Transverse colon (tissue), 4 donors: ENCODE measurements around the gene TET3. TPM values are rescaled to one million over a fixed set of nuclear protein-coding genes. Genes with fewer than 3 reads are reported as not detected.

ENCODE experiments used
- DNase-seq: peaks from one replicate; pipeline ENCODE4 v3.0.0-alpha.2; 2019
- H3K27ac ChIP-seq, 4 donors: fragments of 200-600 bp; sonication (generic); 2 replicates each; pipeline ENCODE4 v1.5.1; 2016 to 2018; ENCODE audit warnings: inconsistent platforms in 4 of 4
- H3K27me3 ChIP-seq: fragments of 200-600 bp; sonication (generic); 2 replicates; pipeline ENCODE4 v1.5.1; 2017; ENCODE audit warnings: inconsistent platforms
- H3K36me3 ChIP-seq, 4 donors: fragments of 200-600 bp; sonication (generic); 2 replicates each; pipeline ENCODE4 v1.5.1; 2017 to 2019; ENCODE audit warnings: inconsistent platforms in 4 of 4
- H3K4me1 ChIP-seq, 4 donors: fragments of 200-600 bp; sonication (generic); 2 replicates each; pipeline ENCODE4 v1.5.1; 2017 to 2020; ENCODE audit warnings: inconsistent platforms in 4 of 4
- H3K4me3 ChIP-seq, 4 donors: fragments of 200-600 bp; sonication (generic); 1 replicate in 1 of 4; 2 replicates in 3 of 4; pipeline versions ENCODE4 v1.5.1 to v1.6.1; 2017 to 2019; ENCODE audit warnings: inconsistent platforms in 4 of 4
- H3K9me3 ChIP-seq, 2 donors: fragments of 200-600 bp; sonication (generic); 2 replicates each; pipeline ENCODE4 v1.5.1; 2017 to 2019; ENCODE audit warnings: inconsistent platforms in 2 of 2
- CTCF ChIP-seq, 5 experiments: fragments of 200-600 bp in 3 of 5; fragments of 450-650 bp in 2 of 5; sonication (generic) in 3 of 5; IDR thresholded peaks; 1 replicate in 2 of 5; 2 replicates in 3 of 5; pipeline ENCODE4 v1.5.1; 2016 to 2017; ENCODE audit warnings: antibody characterized with exemption in 5 of 5, inconsistent platforms in 3 of 5, mild to moderate bottlenecking in 2 of 5, moderate library complexity in 1 of 5
- EP300 ChIP-seq: sonication (generic); formaldehyde crosslinking; IDR thresholded peaks from one replicate; pipeline ENCODE4 v1.6.1; 2017; ENCODE audit warnings: antibody characterized with exemption, low read depth
- POLR2A ChIP-seq: fragments of 450-650 bp; IDR thresholded peaks from one replicate; pipeline ENCODE4 v1.6.1; 2016; ENCODE audit warnings: antibody characterized with exemption, mild to moderate bottlenecking, moderate library complexity
- POLR2AphosphoS5 ChIP-seq, 3 donors: sonication (generic); formaldehyde crosslinking; IDR thresholded peaks; one replicate each; pipeline ENCODE4 v1.6.1; 2016; ENCODE audit warnings: antibody characterized with exemption in 3 of 3
- WGBS, 2 donors: methylation state at CpG; one replicate each; pipeline ENCODE4 v1.1.5; 2018; ENCODE audit warnings: low coverage in 1 of 2; 5-methylcytosine and 5-hydroxymethylcytosine counted together
- in situ Hi-C, 4 donors: fragments of 200-750 bp; cut with MboI; loops; one replicate each; pipeline versions ENCODE4 v1.15.0 to v1.15.1; 2017; ENCODE audit warnings: low sequenced_read_pairs in 3 of 4, low pct_ligation_motif_present in 1 of 4, low pct_unique_long_range_greater_than_20kb in 1 of 4
- intact Hi-C: fragments of 100-400 bp; cut with DNase I; formaldehyde crosslinking; loops from one replicate; pipeline ENCODE4 v1.15.1; 2023; ENCODE audit warnings: low total_unique reads
- total RNA-seq, 4 donors: library from RNA; depleted of rRNA; stranded (reverse); fragments of >200 nt; gene quantifications; one replicate each; pipeline ENCODE4 v1.1.0, GENCODE V29; 2016

Gene TET3
- total RNA-seq, 4 donors from 2014 or later: 20.2 to 26.9 (median 22.5) TPM

- Histone ChIP-seq H3K4me3 (peak overlapping the region; percentile 34 to 73 (median 60)), H3K27me3 (no peaks in the 10 kb centered on the region), H3K4me1 (peaks cover 27 to 85% (median 79%) of the 10 kb centered on the region in 4 donors), H3K9me3 (no peaks in the 10 kb centered on the region), H3K27ac (peak overlapping the region; percentile 89 to 96 (median 92)), H3K36me3 (no peaks in the 10 kb centered on the region)
- intact Hi-C loops: loop anchor here (10.0 kb wide), 2 partner anchors 59 to 159 kb away; partner anchors contain the start of genes DGUOK and STAMBP
- WGBS, 2 donors: 31 to 40% methylated on average over 1 to 35 of the region's 35 CpGs
- in situ Hi-C loops: loop anchor here in 1 of 4 donors (25.0 kb wide), 1 partner anchor 146 kb away; the partner anchor contains the start of gene STAMBP
- TF ChIP-seq EP300 (peak; percentile 82), POLR2AphosphoS5 (IDR thresholded peaks at IDR 0.05) (peak; percentile 44 to 95 (median 89)), POLR2A (peak; percentile 84), CTCF (IDR thresholded peaks at IDR 0.05) (peak in 3 of 5 experiments; percentile 7 to 44 (median 25))
- DNase-seq: peak; percentile 95
These were observed 1.1 kb upstream of the TET3 start for GRCh38 chr2:73983322-73984202.

GRCh38 chr2:73984922-73985307 lies 205 bp downstream of the TET3 start:
- in situ Hi-C loops: loop anchor here in 1 of 4 donors (25.0 kb wide), 1 partner anchor 148 kb away; the partner anchor contains the start of gene STAMBP
- Histone ChIP-seq H3K4me1 (peaks cover 27 to 82% (median 74%) of the 10 kb centered on the region in 4 donors), H3K36me3 (no peaks in the 10 kb centered on the region), H3K9me3 (no peaks in the 10 kb centered on the region), H3K4me3 (peak overlapping the region in 3 of 4 donors; percentile 55 to 73 (median 65)), H3K27me3 (no peaks in the 10 kb centered on the region), H3K27ac (peak overlapping the region; percentile 89 to 96 (median 92))
- WGBS, 2 donors: 0% methylated on average over 6 of the region's 58 CpGs; no CpG with 5 or more reads in 1 of the 2 donors
- peak; percentile 75 for DNase-seq
- intact Hi-C loops: loop anchor here (10.0 kb wide), 2 partner anchors 60 to 160 kb away; partner anchors contain the start of genes DGUOK and STAMBP
- no peak for TF ChIP-seq CTCF (IDR thresholded peaks at IDR 0.05)
- peak in 1 of 3 donors; percentile 61 for TF ChIP-seq POLR2AphosphoS5 (IDR thresholded peaks at IDR 0.05)
- TF ChIP-seq POLR2A: no peak
- TF ChIP-seq EP300: no peak

- Histone ChIP-seq H3K4me1 (peaks cover 27 to 77% (median 68%) of the 10 kb centered on the region in 4 donors), H3K36me3 (no peaks in the 10 kb centered on the region), H3K9me3 (no peaks in the 10 kb centered on the region), H3K27ac (peak overlapping the region; percentile 89 to 96 (median 92)), H3K4me3 (peak overlapping the region; percentile 10 to 73 (median 65)), H3K27me3 (no peaks in the 10 kb centered on the region)
- intact Hi-C loops (loop anchor here (10.0 kb wide), 2 partner anchors 61 to 161 kb away; partner anchors contain the start of genes DGUOK and STAMBP), in situ Hi-C loops (loop anchor here in 1 of 4 donors (25.0 kb wide), 1 partner anchor 148 kb away; the partner anchor contains the start of gene STAMBP)
- DNase-seq: peak; percentile 40
- 4% methylated on average over 22 of the region's 66 CpGs; no CpG with 5 or more reads in 1 of the 2 donors for WGBS, 2 donors
- TF ChIP-seq EP300 (no peak), POLR2A (peak; percentile 38)
These were observed 786 bp downstream of the TET3 start for GRCh38 chr2:73985308-73986084.

- H3K4me3 ChIP-seq: peak overlapping the region in 3 of 4 donors; percentile 10 to 65 (median 65)
- TF ChIP-seq CTCF (IDR thresholded peaks at IDR 0.05): no peak
- TF ChIP-seq POLR2A: no peak
- no peak for TF ChIP-seq EP300
- no peak for TF ChIP-seq POLR2AphosphoS5 (IDR thresholded peaks at IDR 0.05)
- no peaks in the 10 kb centered on the region for H3K36me3 ChIP-seq
- in situ Hi-C loops: loop anchor here in 1 of 4 donors (25.0 kb wide), 1 partner anchor 149 kb away; the partner anchor contains the start of gene STAMBP
- H3K27ac ChIP-seq: peak overlapping the region; percentile 64 to 96 (median 92)
- no peak for DNase-seq
- no peaks in the 10 kb centered on the region for H3K27me3 ChIP-seq
- 66% methylated on average over 21 of the region's 21 CpGs; no CpG with 5 or more reads in 1 of the 2 donors for WGBS, 2 donors
- intact Hi-C loops: loop anchor here (10.0 kb wide), 2 partner anchors 61 to 161 kb away; partner anchors contain the start of genes DGUOK and STAMBP
- H3K4me1 ChIP-seq: peaks cover 27 to 70% (median 62%) of the 10 kb centered on the region in 4 donors
- no peaks in the 10 kb centered on the region for H3K9me3 ChIP-seq
These were observed 1.5 kb downstream of the TET3 start for GRCh38 chr2:73986085-73986681.
